H9 (cell line): Measurements from ENCODE around the gene RABGAP1L. TPM values are rescaled to one million over a fixed set of nuclear protein-coding genes. Genes with fewer than 3 reads are reported as not detected.
A peak's percentile ranks its signal among the peaks of the same experiment; 100 is the strongest.

Experiments used
- DNase-seq: peaks from one replicate; pipeline ENCODE4 v3.0.0-alpha.2; 2017
- H2AFZ ChIP-seq: one replicate; pipeline ENCODE4 v1.6.1; 2013; ENCODE audit warnings: mild to moderate bottlenecking, low read length, control low read depth, moderate library complexity
- H2AK5ac ChIP-seq: 2 replicates; pipeline ENCODE4 v1.6.1; 2013; ENCODE audit warnings: low read length, control low read depth, mixed read lengths; ENCODE audit not compliant: insufficient read length
- H2BK120ac ChIP-seq: one replicate; pipeline ENCODE4 v1.6.1; 2013; ENCODE audit warnings: low read depth, mild to moderate bottlenecking, low read length, control low read depth, inconsistent platforms; ENCODE audit not compliant: poor library complexity, severe bottlenecking
- H2BK12ac ChIP-seq: 2 replicates; pipeline ENCODE4 v1.6.1; 2013; ENCODE audit warnings: low read length, control low read depth, mixed read lengths, low read depth; ENCODE audit not compliant: insufficient read length
- H2BK15ac ChIP-seq: 2 replicates; pipeline ENCODE4 v1.6.1; 2013; ENCODE audit warnings: low read depth, low read length, control low read depth
- H2BK20ac ChIP-seq: one replicate; pipeline ENCODE4 v1.6.1; 2013; ENCODE audit warnings: low read depth, mild to moderate bottlenecking, low read length, control low read depth, inconsistent platforms; ENCODE audit not compliant: poor library complexity, severe bottlenecking
- H2BK5ac ChIP-seq: 2 replicates; pipeline ENCODE4 v1.6.1; 2013; ENCODE audit warnings: low read length, control low read depth, mixed read lengths; ENCODE audit not compliant: insufficient read length
- H3K14ac ChIP-seq: 2 replicates; pipeline ENCODE4 v1.6.1; 2013; ENCODE audit warnings: low read length, control low read depth; ENCODE audit not compliant: insufficient read depth
- H3K18ac ChIP-seq: 2 replicates; pipeline ENCODE4 v1.6.1; 2013; ENCODE audit warnings: low read depth, mild to moderate bottlenecking, mixed read lengths, low read length, control low read depth; ENCODE audit not compliant: insufficient read length
- H3K23ac ChIP-seq: 2 replicates; pipeline ENCODE4 v1.6.1; 2013; ENCODE audit warnings: low read length, control low read depth, mixed read lengths, low read depth; ENCODE audit not compliant: insufficient read length
- H3K23me2 ChIP-seq: 2 replicates; pipeline ENCODE4 v1.6.1; 2013; ENCODE audit warnings: low read depth, mild to moderate bottlenecking, mixed read lengths, low read length, control low read depth; ENCODE audit not compliant: insufficient read length, poor library complexity, severe bottlenecking
- H3K27ac ChIP-seq: 2 replicates; pipeline ENCODE4 v1.5.1; 2013; ENCODE audit warnings: low read length, control low read depth, mixed read lengths, low read depth; ENCODE audit not compliant: insufficient read length
- H3K27me3 ChIP-seq: 2 replicates; pipeline ENCODE4 v1.6.1; 2013; ENCODE audit warnings: low read length, control low read depth, inconsistent platforms; ENCODE audit not compliant: insufficient read depth
- H3K4ac ChIP-seq: 2 replicates; pipeline ENCODE4 v1.6.1; 2013; ENCODE audit warnings: low read depth, mild to moderate bottlenecking, control low read depth, inconsistent platforms, low read length, moderate library complexity
- H3K4me1 ChIP-seq: 2 replicates; pipeline ENCODE4 v1.6.1; 2013; ENCODE audit warnings: low read length, control low read depth, inconsistent platforms; ENCODE audit not compliant: insufficient read depth
- H3K4me2 ChIP-seq: 2 replicates; pipeline ENCODE4 v1.6.1; 2013; ENCODE audit warnings: low read length, control low read depth, mixed read lengths; ENCODE audit not compliant: insufficient read length, insufficient read depth
- H3K56ac ChIP-seq: 2 replicates; pipeline ENCODE4 v1.6.1; 2013; ENCODE audit warnings: low read depth, mild to moderate bottlenecking, mixed read lengths, low read length, control low read depth; ENCODE audit not compliant: insufficient read length
- H3K79me1 ChIP-seq: 2 replicates; pipeline ENCODE4 v1.6.1; 2013; ENCODE audit warnings: low read depth, mild to moderate bottlenecking, moderate library complexity, low read length, control low read depth, inconsistent platforms; ENCODE audit not compliant: insufficient read depth, poor library complexity, severe bottlenecking
- H3K79me2 ChIP-seq: 2 replicates; pipeline ENCODE4 v1.6.1; 2013; ENCODE audit warnings: low read length, control low read depth, inconsistent platforms; ENCODE audit not compliant: insufficient read depth
- H3K9ac ChIP-seq: 2 replicates; pipeline ENCODE4 v1.6.1; 2013; ENCODE audit warnings: low read length, control low read depth, mixed read lengths; ENCODE audit not compliant: insufficient read length; ENCODE audit errors: extremely low read depth
- H3K9me3 ChIP-seq: one replicate; pipeline ENCODE4 v1.6.1; 2013; ENCODE audit warnings: low read depth, low read length, inconsistent platforms; ENCODE audit not compliant: control insufficient read depth
- H3T11ph ChIP-seq: one replicate; pipeline ENCODE4 v1.6.1; 2013; ENCODE audit warnings: mild to moderate bottlenecking, low read length, control low read depth, inconsistent platforms
- H4K20me1 ChIP-seq: one replicate; pipeline ENCODE4 v1.6.1; 2013; ENCODE audit not compliant: control insufficient read depth, insufficient read length, insufficient read depth
- H4K5ac ChIP-seq: 2 replicates; pipeline ENCODE4 v1.6.1; 2013; ENCODE audit warnings: low read depth, mild to moderate bottlenecking, mixed read lengths, low read length, control low read depth; ENCODE audit not compliant: insufficient read length
- H4K8ac ChIP-seq: replicated peaks from 2 replicates; pipeline ENCODE4 v1.6.1; 2013; ENCODE audit warnings: low read length, control low read depth, mixed read lengths, low read depth; ENCODE audit not compliant: insufficient read length
- H4K91ac ChIP-seq: 2 replicates; pipeline ENCODE4 v1.6.1; 2013; ENCODE audit warnings: low read depth, mild to moderate bottlenecking, moderate library complexity, mixed read lengths, low read length, control low read depth; ENCODE audit not compliant: insufficient read length
- H3K27ac Mint-ChIP-seq, 3 experiments: 2 replicates in 2 of 3; 3 replicates in 1 of 3; pipeline ENCODE4 v1.8.0; 2020 to 2021; ENCODE audit warnings: mixed read lengths in 3 of 3, mild to moderate bottlenecking in 1 of 3, moderate library complexity in 1 of 3
- H3K27me3 Mint-ChIP-seq: 2 replicates; pipeline ENCODE4 v1.8.0; 2021; ENCODE audit warnings: low read depth, mild to moderate bottlenecking, moderate library complexity, mixed read lengths
- H3K36me3 Mint-ChIP-seq, 3 experiments: 2 replicates in 2 of 3; 3 replicates in 1 of 3; pipeline ENCODE4 v1.8.0; 2020 to 2021; ENCODE audit warnings: low read depth in 3 of 3, mixed read lengths in 3 of 3; ENCODE audit not compliant: insufficient read depth in 1 of 3
- H3K4me1 Mint-ChIP-seq, 2 experiments: 2 replicates each; pipeline ENCODE4 v1.8.0; 2020; ENCODE audit warnings: mixed read lengths in 2 of 2
- H3K4me3 Mint-ChIP-seq, 2 experiments: 2 replicates in 1 of 2; 3 replicates in 1 of 2; pipeline ENCODE4 v1.8.0; 2020 to 2021; ENCODE audit warnings: mild to moderate bottlenecking in 2 of 2, mixed read lengths in 2 of 2, moderate library complexity in 1 of 2
- H3K9me3 Mint-ChIP-seq, 2 experiments: 2 replicates in 1 of 2; 3 replicates in 1 of 2; pipeline ENCODE4 v1.8.0; 2020; ENCODE audit warnings: mild to moderate bottlenecking in 2 of 2, mixed read lengths in 2 of 2, moderate library complexity in 1 of 2
- WGBS: extraction: QIAGEN DNeasy Blood & Tissue Kit; methylation state at CpG from one replicate; pipeline ENCODE4 v1.1.7; 2013; ENCODE audit warnings: missing lambda C conversion rate, low lambda C conversion rate, mixed read lengths; ENCODE audit not compliant: insufficient read length; ENCODE audit errors: extremely low coverage; 5-methylcytosine and 5-hydroxymethylcytosine counted together
- total RNA-seq: library from RNA; stranded (reverse); gene quantifications from 2 replicates; pipeline ENCODE4 v1.2.1, GENCODE V29; 2021
- TF ChIP-seq, protein P1 (sequence below): fragments of 200-600 bp; sonication (generic); conservative IDR thresholded peaks from 3 replicates; pipeline ENCODE4 v1.8.0; 2021; ENCODE audit warnings: antibody characterized with exemption, mild to moderate bottlenecking

The RABGAP1L gene
- total RNA-seq, 1 experiment from 2014 or later = 147 TPM

DNA sequence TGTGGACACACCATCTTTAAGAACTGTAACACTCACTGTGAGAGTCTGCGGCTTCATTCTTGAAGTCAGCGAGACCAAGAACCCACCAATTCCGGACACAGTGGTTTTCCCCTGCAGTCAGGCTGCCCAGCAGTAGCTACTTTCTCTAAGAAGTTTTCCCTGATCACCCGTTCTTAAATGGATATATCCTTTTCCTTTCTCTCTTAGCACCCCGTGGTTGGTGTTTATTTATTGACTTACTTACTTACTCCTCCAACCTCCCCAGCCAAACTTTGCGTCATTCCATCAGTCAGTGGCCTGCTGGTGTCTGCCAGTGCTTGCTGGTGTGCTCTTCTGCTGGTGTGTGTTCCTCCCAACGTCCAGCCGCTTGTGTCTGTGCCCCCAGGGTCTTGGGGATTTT is 553.2 kb downstream of the RABGAP1L start:
- Mint-ChIP-seq H3K4me3 (no peak overlapping the region), H3K36me3 (peaks cover 4 to 13% (median 7%) of the 10 kb centered on the region in 3 experiments; a peak in 5 of 7 replicates), H3K27me3 (no peaks in the 10 kb centered on the region; the same call in 1 of the 2 replicates), H3K4me1 (no peaks in the 10 kb centered on the region), H3K27ac (peak overlapping the region in 1 of 3 experiments; percentile 58; a peak in 1 of 7 replicates), H3K9me3 (peaks cover 0 to 7% of the 10 kb centered on the region in 2 experiments; a peak in 3 of 5 replicates)
- Histone ChIP-seq H3K14ac (no peak overlapping the region), H3T11ph (no peak overlapping the region), H2BK12ac (no peak overlapping the region), H3K4me2 (no peak overlapping the region), H4K5ac (no peak overlapping the region), H3K79me2 (no peaks in the 10 kb centered on the region), H3K4me1 (no peaks in the 10 kb centered on the region), H3K9ac (no peak overlapping the region), H2BK15ac (no peak overlapping the region), H2AFZ (no peak overlapping the region), H4K20me1 (no peaks in the 10 kb centered on the region), H3K27ac (no peak overlapping the region), H3K23ac (no peak overlapping the region), H3K27me3 (no peaks in the 10 kb centered on the region), H3K18ac (no peak overlapping the region), H3K9me3 (no peaks in the 10 kb centered on the region), H4K91ac (no peak overlapping the region), H2BK5ac (no peak overlapping the region), H2BK120ac (no peak overlapping the region), H3K56ac (no peak overlapping the region), H2AK5ac (no peak overlapping the region), H3K79me1 (no peaks in the 10 kb centered on the region), H3K23me2 (no peaks in the 10 kb centered on the region), H3K4ac (no peak overlapping the region), H4K8ac (no peak overlapping the region), H2BK20ac (no peak overlapping the region)
- WGBS = no CpG with 5 or more reads among the region's 8 CpGs
- DNase-seq = no peak
- TF ChIP-seq, protein P1, sequence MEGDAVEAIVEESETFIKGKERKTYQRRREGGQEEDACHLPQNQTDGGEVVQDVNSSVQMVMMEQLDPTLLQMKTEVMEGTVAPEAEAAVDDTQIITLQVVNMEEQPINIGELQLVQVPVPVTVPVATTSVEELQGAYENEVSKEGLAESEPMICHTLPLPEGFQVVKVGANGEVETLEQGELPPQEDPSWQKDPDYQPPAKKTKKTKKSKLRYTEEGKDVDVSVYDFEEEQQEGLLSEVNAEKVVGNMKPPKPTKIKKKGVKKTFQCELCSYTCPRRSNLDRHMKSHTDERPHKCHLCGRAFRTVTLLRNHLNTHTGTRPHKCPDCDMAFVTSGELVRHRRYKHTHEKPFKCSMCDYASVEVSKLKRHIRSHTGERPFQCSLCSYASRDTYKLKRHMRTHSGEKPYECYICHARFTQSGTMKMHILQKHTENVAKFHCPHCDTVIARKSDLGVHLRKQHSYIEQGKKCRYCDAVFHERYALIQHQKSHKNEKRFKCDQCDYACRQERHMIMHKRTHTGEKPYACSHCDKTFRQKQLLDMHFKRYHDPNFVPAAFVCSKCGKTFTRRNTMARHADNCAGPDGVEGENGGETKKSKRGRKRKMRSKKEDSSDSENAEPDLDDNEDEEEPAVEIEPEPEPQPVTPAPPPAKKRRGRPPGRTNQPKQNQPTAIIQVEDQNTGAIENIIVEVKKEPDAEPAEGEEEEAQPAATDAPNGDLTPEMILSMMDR = no peak
